KMS-11 (cell line): ENCODE results near the gene AARS2.

Source experiments
- H2AFZ ChIP-seq: fragments of 200-600 bp; sonication (generic); 2 replicates; pipeline ENCODE4 v1.6.1; 2016; ENCODE audit warnings: antibody characterized with exemption, mixed run types, low read depth
- H3K27ac ChIP-seq: fragments of 200-600 bp; sonication (generic); 2 replicates; pipeline ENCODE4 v1.6.1; 2016; ENCODE audit warnings: mild to moderate bottlenecking, mixed run types
- H3K27me3 ChIP-seq: fragments of 200-600 bp; sonication (generic); 2 replicates; pipeline ENCODE4 v1.6.1; 2017; ENCODE audit warnings: mild to moderate bottlenecking, low read depth, mixed run types, moderate library complexity; ENCODE audit not compliant: insufficient read depth
- H3K36me3 ChIP-seq: fragments of 200-600 bp; sonication (generic); 2 replicates; pipeline ENCODE4 v1.6.1; 2017; ENCODE audit warnings: mild to moderate bottlenecking, mixed run types; ENCODE audit not compliant: insufficient read depth
- H3K4me1 ChIP-seq: fragments of 200-600 bp; sonication (generic); 2 replicates; pipeline ENCODE4 v1.6.1; 2016; ENCODE audit warnings: mild to moderate bottlenecking, low read depth, mixed run types; ENCODE audit not compliant: poor library complexity, severe bottlenecking
- H3K4me2 ChIP-seq: fragments of 200-600 bp; sonication (generic); 2 replicates; pipeline ENCODE4 v1.7.0; 2016; ENCODE audit warnings: mild to moderate bottlenecking, mixed run types
- H3K4me3 ChIP-seq: fragments of 200-600 bp; sonication (generic); IDR thresholded peaks from 2 replicates; pipeline ENCODE4 v1.6.1; 2017; ENCODE audit warnings: low read depth, low read length, mixed read lengths; ENCODE audit not compliant: insufficient read depth
- H3K79me2 ChIP-seq: fragments of 200-600 bp; sonication (generic); 2 replicates; pipeline ENCODE4 v1.6.1; 2016; ENCODE audit warnings: low read depth, mixed run types; ENCODE audit not compliant: insufficient read depth
- H3K9ac ChIP-seq: fragments of 200-600 bp; sonication (generic); 2 replicates; pipeline ENCODE4 v1.6.1; 2016; ENCODE audit warnings: mild to moderate bottlenecking, mixed run types
- H4K20me1 ChIP-seq: fragments of 200-600 bp; sonication (generic); 2 replicates; pipeline ENCODE4 v1.6.1; 2016; ENCODE audit warnings: mild to moderate bottlenecking, mixed run types; ENCODE audit not compliant: insufficient read depth
- CTCF ChIP-seq: fragments of 200-600 bp; sonication (generic); conservative IDR thresholded peaks from 2 replicates; pipeline ENCODE4 v1.6.1; 2017; ENCODE audit warnings: low read depth, mild to moderate bottlenecking, antibody characterized with exemption, low read length, moderate library complexity, mixed read lengths

The AARS2 gene

DNA sequence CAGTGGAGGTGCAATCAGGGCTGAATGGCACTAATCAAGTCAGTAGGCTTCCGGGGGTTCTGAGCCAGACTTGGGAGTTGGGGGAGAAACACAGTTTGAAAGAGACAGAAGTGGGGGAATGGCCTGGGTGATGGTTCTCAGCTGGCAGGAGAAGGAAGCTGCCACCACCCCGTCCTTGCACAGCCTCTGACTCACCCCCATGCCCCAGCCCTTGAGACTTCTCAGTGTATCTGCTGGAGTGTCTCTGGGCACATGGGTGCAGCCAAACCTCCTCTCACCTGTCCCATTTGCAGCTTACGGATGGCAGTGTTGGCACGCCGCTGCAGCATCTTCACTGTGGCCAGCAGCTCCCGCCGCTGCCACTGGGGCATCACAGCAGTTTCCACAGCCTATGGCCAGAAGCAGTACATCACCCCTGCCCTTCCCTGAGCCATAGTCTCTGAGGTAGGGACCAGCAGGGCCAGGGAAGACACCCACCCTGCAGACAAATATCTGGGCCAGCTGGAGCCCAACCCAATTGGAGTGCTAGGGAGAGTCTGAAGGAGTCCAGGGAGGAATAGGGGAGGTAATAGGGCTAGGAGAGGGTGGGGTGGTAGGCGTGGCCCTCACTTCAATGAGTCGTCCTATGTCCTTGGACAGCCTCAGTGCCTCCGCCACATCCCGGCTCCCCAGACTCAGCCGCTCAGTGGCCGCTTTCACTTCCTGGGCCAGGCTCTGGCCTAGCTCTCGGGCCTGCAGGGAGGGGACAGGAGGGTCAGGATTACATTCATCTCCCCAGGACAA lies 11.2 kb downstream of the AARS2 start:
- H3K4me2 ChIP-seq: no peak overlapping the region
- no peak for TF ChIP-seq CTCF
- H3K4me1 ChIP-seq: peaks cover 7% of the 10 kb centered on the region
- H3K36me3 ChIP-seq: no peaks in the 10 kb centered on the region
- no peak overlapping the region for H3K27ac ChIP-seq
- H2AFZ ChIP-seq: no peak overlapping the region
- H3K27me3 ChIP-seq: 0 out of 2 replicates have a peak, but pooled peaks cover 4% of the 10 kb centered on the region
- H4K20me1 ChIP-seq: no peaks in the 10 kb centered on the region
- H3K4me3 ChIP-seq: no peak overlapping the region
- H3K9ac ChIP-seq: no peak overlapping the region
- no peaks in the 10 kb centered on the region for H3K79me2 ChIP-seq

GRCh38 chr6:44301106-44301505 lies 12.0 kb downstream of the AARS2 start:
- H3K9ac ChIP-seq: no peak overlapping the region
- H3K79me2 ChIP-seq: no peaks in the 10 kb centered on the region
- no peaks in the 10 kb centered on the region for H3K36me3 ChIP-seq
- H3K27ac ChIP-seq: no peak overlapping the region
- no peak overlapping the region for H3K4me3 ChIP-seq
- H4K20me1 ChIP-seq: no peaks in the 10 kb centered on the region
- H3K4me2 ChIP-seq: no peak overlapping the region
- no peak overlapping the region for H2AFZ ChIP-seq
- H3K27me3 ChIP-seq: peaks cover 5% of the 10 kb centered on the region; the same call in 1 of the 2 replicates
- H3K4me1 ChIP-seq: peaks cover 7% of the 10 kb centered on the region
- no peak for TF ChIP-seq CTCF

- Histone ChIP-seq H3K27me3 (peaks cover 5% of the 10 kb centered on the region; the same call in 1 of the 2 replicates), H4K20me1 (no peaks in the 10 kb centered on the region), H2AFZ (no peak overlapping the region), H3K4me2 (no peak overlapping the region), H3K4me3 (no peak overlapping the region), H3K36me3 (no peaks in the 10 kb centered on the region), H3K9ac (no peak overlapping the region), H3K79me2 (no peaks in the 10 kb centered on the region), H3K4me1 (peaks cover 2% of the 10 kb centered on the region), H3K27ac (no peak overlapping the region)
- TF ChIP-seq CTCF: no peak
These were observed 12.8 kb downstream of the AARS2 start for GRCh38 chr6:44300292-44300823.

GRCh38 chr6:44298864-44299263 lies 14.3 kb downstream of the AARS2 start:
- no peak for TF ChIP-seq CTCF
- H4K20me1 ChIP-seq: no peaks in the 10 kb centered on the region
- H3K4me2 ChIP-seq: no peak overlapping the region
- H3K4me3 ChIP-seq: no peak overlapping the region
- no peaks in the 10 kb centered on the region for H3K79me2 ChIP-seq
- H2AFZ ChIP-seq: no peak overlapping the region
- H3K27ac ChIP-seq: no peak overlapping the region
- H3K36me3 ChIP-seq: no peaks in the 10 kb centered on the region
- H3K27me3 ChIP-seq: peaks cover 7% of the 10 kb centered on the region; the same call in 1 of the 2 replicates
- H3K9ac ChIP-seq: no peak overlapping the region
- no peaks in the 10 kb centered on the region for H3K4me1 ChIP-seq
